ENCODE measurements around the gene MAPRE3.

The MAPRE3 gene

GRCh38 chr2:26986576-26986975 lies 16.1 kb downstream of the MAPRE3 start:
- no peak for DNase-seq

- no peak for DNase-seq
Measured at GRCh38 chr2:26988058-26988860, 17.8 kb downstream of the MAPRE3 start.

GRCh38 chr2:26989156-26989555 lies 18.7 kb downstream of the MAPRE3 start:
- DNase-seq = no peak

- DNase-seq = no peak
Measured at GRCh38 chr2:26991717-26992116, 21.3 kb downstream of the MAPRE3 start.

- no peak for DNase-seq
Measured at GRCh38 chr2:26993768-26994167, 23.3 kb downstream of the MAPRE3 start.

GRCh38 chr2:26994983-26995382 lies 24.5 kb downstream of the MAPRE3 start:
- DNase-seq = no peak

- no peak for DNase-seq
Measured at GRCh38 chr2:26997394-26997793, 27.0 kb downstream of the MAPRE3 start.

GRCh38 chr2:26998323-26998722 lies 27.9 kb downstream of the MAPRE3 start:
- DNase-seq = no peak

GRCh38 chr2:27000228-27000627 lies 29.8 kb downstream of the MAPRE3 start:
- no peak for DNase-seq

- DNase-seq = no peak
Measured at GRCh38 chr2:27000995-27001394, 30.6 kb downstream of the MAPRE3 start.

GRCh38 chr2:27001950-27002349 lies 31.5 kb downstream of the MAPRE3 start:
- no peak for DNase-seq

GRCh38 chr2:27003007-27003406 lies 32.6 kb downstream of the MAPRE3 start:
- no peak for DNase-seq

- no peak for DNase-seq
Measured at GRCh38 chr2:27003857-27004256, 33.4 kb downstream of the MAPRE3 start.

GRCh38 chr2:27006602-27007415 lies 36.4 kb downstream of the MAPRE3 start:
- no peak for DNase-seq

- DNase-seq = no peak
Measured at GRCh38 chr2:27007416-27008374, 37.3 kb downstream of the MAPRE3 start.

- no peak for DNase-seq
Measured at GRCh38 chr2:27008678-27009077, 38.2 kb downstream of the MAPRE3 start.

GRCh38 chr2:27009083-27009482 lies 38.6 kb downstream of the MAPRE3 start:
- no peak for DNase-seq

GRCh38 chr2:27009716-27010115 lies 39.3 kb downstream of the MAPRE3 start:
- no peak for DNase-seq

- no peak for DNase-seq
Measured at GRCh38 chr2:27010139-27010538, 39.7 kb downstream of the MAPRE3 start.

- DNase-seq = no peak
Measured at GRCh38 chr2:27013738-27014137, 43.3 kb downstream of the MAPRE3 start.

- DNase-seq = no peak
Measured at GRCh38 chr2:27014771-27015433, 44.5 kb downstream of the MAPRE3 start.

- DNase-seq = peak; percentile 27 to 38
Measured at GRCh38 chr2:27016801-27017325, 46.4 kb downstream of the MAPRE3 start.
